ENCODE results near the gene OR52I1. TPM values are rescaled to one million over a fixed set of nuclear protein-coding genes. Genes with fewer than 3 reads are reported as not detected.

The OR52I1 gene
- total RNA-seq, 2 donors from 2014 or later: not detected

DNA sequence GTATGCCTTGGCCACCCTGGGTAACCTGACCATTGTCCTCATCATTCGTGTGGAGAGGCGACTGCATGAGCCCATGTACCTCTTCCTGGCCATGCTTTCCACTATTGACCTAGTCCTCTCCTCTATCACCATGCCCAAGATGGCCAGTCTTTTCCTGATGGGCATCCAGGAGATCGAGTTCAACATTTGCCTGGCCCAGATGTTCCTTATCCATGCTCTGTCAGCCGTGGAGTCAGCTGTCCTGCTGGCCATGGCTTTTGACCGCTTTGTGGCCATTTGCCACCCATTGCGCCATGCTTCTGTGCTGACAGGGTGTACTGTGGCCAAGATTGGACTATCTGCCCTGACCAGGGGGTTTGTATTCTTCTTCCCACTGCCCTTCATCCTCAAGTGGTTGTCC, 46.1 kb downstream of the OR52I1 start:
- H3K4me3 ChIP-seq (ENCODE audit: low read length): no peak overlapping the region
- H3K9ac ChIP-seq (ENCODE audit: extremely low read depth, low read length, poor library complexity, severe bottlenecking): no peak overlapping the region
- Mint-ChIP-seq H3K36me3 (ENCODE audit: low read depth) (no peaks in the 10 kb centered on the region), H3K27ac (no peak overlapping the region), H3K9me3 (no peaks in the 10 kb centered on the region), H3K27me3 (ENCODE audit: insufficient read depth) (peaks cover 26% of the 10 kb centered on the region), H3K4me3 (no peak overlapping the region), H3K4me1 (no peaks in the 10 kb centered on the region)
- no peaks in the 10 kb centered on the region for H3K4me1 ChIP-seq (ENCODE audit: control insufficient read depth, insufficient read depth, low read length)
- H3K9me3 ChIP-seq (ENCODE audit: control insufficient read depth, low read length): no peaks in the 10 kb centered on the region
- TF ChIP-seq, protein P1, sequence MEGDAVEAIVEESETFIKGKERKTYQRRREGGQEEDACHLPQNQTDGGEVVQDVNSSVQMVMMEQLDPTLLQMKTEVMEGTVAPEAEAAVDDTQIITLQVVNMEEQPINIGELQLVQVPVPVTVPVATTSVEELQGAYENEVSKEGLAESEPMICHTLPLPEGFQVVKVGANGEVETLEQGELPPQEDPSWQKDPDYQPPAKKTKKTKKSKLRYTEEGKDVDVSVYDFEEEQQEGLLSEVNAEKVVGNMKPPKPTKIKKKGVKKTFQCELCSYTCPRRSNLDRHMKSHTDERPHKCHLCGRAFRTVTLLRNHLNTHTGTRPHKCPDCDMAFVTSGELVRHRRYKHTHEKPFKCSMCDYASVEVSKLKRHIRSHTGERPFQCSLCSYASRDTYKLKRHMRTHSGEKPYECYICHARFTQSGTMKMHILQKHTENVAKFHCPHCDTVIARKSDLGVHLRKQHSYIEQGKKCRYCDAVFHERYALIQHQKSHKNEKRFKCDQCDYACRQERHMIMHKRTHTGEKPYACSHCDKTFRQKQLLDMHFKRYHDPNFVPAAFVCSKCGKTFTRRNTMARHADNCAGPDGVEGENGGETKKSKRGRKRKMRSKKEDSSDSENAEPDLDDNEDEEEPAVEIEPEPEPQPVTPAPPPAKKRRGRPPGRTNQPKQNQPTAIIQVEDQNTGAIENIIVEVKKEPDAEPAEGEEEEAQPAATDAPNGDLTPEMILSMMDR (conservative IDR thresholded peaks at IDR 0.05): no peak
- H3K27ac ChIP-seq (ENCODE audit: low read depth, low read length): no peak overlapping the region
- peaks cover 58% of the 10 kb centered on the region for H3K27me3 ChIP-seq (ENCODE audit: control insufficient read depth, insufficient read depth, low read length, poor library complexity, severe bottlenecking)
- no peaks in the 10 kb centered on the region for H3K36me3 ChIP-seq (ENCODE audit: control insufficient read depth, insufficient read depth, low read length)
- WGBS, 2 experiments (ENCODE audit: insufficient coverage in 1 of 2, insufficient read length in 1 of 2): 93 to 97% methylated on average over 6 of the region's 6 CpGs
- DNase-seq: no peak

DNA sequence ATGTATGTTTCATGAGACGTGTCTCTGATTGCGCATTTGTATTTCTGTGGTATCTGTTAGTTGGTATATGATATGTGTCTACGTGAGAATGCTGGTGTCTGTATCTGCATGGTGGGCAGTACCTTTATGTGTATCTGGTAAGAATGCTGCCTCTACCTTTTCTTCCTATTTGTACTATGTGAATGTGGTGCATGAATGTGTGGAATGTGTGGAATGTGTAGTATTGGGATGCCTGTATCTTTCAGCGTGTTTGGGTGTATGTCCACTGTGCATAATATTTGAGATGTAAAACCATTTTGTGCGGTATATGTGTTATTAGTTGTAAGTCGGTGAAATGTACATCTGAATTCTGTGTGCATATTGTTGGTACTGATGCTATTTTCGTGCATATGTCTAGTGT, 47.7 kb downstream of the OR52I1 start:
- H3K9ac ChIP-seq (ENCODE audit: extremely low read depth, low read length, poor library complexity, severe bottlenecking): no peak overlapping the region
- no peaks in the 10 kb centered on the region for H3K36me3 ChIP-seq (ENCODE audit: control insufficient read depth, insufficient read depth, low read length)
- H3K9me3 ChIP-seq (ENCODE audit: control insufficient read depth, low read length): no peaks in the 10 kb centered on the region
- Mint-ChIP-seq H3K4me3 (no peak overlapping the region), H3K27ac (no peak overlapping the region), H3K9me3 (no peaks in the 10 kb centered on the region), H3K4me1 (no peaks in the 10 kb centered on the region), H3K36me3 (ENCODE audit: low read depth) (no peaks in the 10 kb centered on the region), H3K27me3 (ENCODE audit: insufficient read depth) (peaks cover 38% of the 10 kb centered on the region)
- no peaks in the 10 kb centered on the region for H3K4me1 ChIP-seq (ENCODE audit: control insufficient read depth, insufficient read depth, low read length)
- 91 to 92% methylated on average over 6 to 7 of the region's 7 CpGs for whole genome bisulfite sequencing, 2 experiments (ENCODE audit: insufficient coverage in 1 of 2, insufficient read length in 1 of 2)
- TF ChIP-seq, protein P1 (conservative IDR thresholded peaks at IDR 0.05): no peak
- no peak overlapping the region for H3K4me3 ChIP-seq (ENCODE audit: low read length)
- no peak for DNase-seq
- H3K27me3 ChIP-seq (ENCODE audit: control insufficient read depth, insufficient read depth, low read length, poor library complexity, severe bottlenecking): peaks cover 70% of the 10 kb centered on the region
- no peak overlapping the region for H3K27ac ChIP-seq (ENCODE audit: low read depth, low read length)

DNA sequence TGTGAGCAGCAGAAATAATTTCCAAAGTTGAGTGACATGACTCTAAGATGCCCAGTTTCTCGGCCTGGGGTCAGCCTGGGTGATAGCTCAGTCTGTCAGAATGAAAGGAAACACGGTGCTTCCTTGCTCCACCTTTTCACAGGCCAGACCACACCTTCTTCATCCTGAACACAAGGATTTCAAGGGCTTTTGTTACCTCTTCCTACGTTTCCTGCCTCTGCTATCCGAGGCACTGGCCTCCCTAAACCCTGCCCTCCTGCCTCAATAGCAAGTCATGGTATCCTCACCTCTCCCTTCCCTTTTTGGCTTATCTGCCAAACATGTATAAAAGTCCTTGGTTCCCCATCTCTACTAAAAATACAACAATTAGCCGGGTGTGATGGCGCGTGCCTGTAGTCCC, 48.2 kb downstream of the OR52I1 start:
- Histone ChIP-seq H3K4me1 (ENCODE audit: control insufficient read depth, insufficient read depth, low read length) (no peaks in the 10 kb centered on the region), H3K9me3 (ENCODE audit: control insufficient read depth, low read length) (no peaks in the 10 kb centered on the region), H3K27ac (ENCODE audit: low read depth, low read length) (no peak overlapping the region), H3K36me3 (ENCODE audit: control insufficient read depth, insufficient read depth, low read length) (no peaks in the 10 kb centered on the region), H3K4me3 (ENCODE audit: low read length) (no peak overlapping the region), H3K27me3 (ENCODE audit: control insufficient read depth, insufficient read depth, low read length, poor library complexity, severe bottlenecking) (peaks cover 69% of the 10 kb centered on the region), H3K9ac (ENCODE audit: extremely low read depth, low read length, poor library complexity, severe bottlenecking) (no peak overlapping the region)
- Mint-ChIP-seq H3K36me3 (ENCODE audit: low read depth) (no peaks in the 10 kb centered on the region), H3K4me3 (no peak overlapping the region), H3K27me3 (ENCODE audit: insufficient read depth) (peaks cover 38% of the 10 kb centered on the region), H3K27ac (no peak overlapping the region), H3K4me1 (no peaks in the 10 kb centered on the region), H3K9me3 (no peaks in the 10 kb centered on the region)
- TF ChIP-seq, protein P1 (conservative IDR thresholded peaks at IDR 0.05): no peak
- WGBS, 2 experiments (ENCODE audit: insufficient coverage in 1 of 2, insufficient read length in 1 of 2): 89 to 91% methylated on average over 6 to 7 of the region's 7 CpGs
- DNase-seq: no peak
